Raji (cell line): ENCODE data around the gene PRKCD.
A peak's percentile ranks its signal among the peaks of the same experiment; 100 is the strongest.

Source experiments
- POLR2A ChIP-seq: IDR thresholded peaks from 2 replicates; pipeline ENCODE4 v1.6.1; 2011; ENCODE audit warnings: low read depth, low read length, control low read depth; ENCODE audit not compliant: insufficient read depth

The PRKCD gene

DNA sequence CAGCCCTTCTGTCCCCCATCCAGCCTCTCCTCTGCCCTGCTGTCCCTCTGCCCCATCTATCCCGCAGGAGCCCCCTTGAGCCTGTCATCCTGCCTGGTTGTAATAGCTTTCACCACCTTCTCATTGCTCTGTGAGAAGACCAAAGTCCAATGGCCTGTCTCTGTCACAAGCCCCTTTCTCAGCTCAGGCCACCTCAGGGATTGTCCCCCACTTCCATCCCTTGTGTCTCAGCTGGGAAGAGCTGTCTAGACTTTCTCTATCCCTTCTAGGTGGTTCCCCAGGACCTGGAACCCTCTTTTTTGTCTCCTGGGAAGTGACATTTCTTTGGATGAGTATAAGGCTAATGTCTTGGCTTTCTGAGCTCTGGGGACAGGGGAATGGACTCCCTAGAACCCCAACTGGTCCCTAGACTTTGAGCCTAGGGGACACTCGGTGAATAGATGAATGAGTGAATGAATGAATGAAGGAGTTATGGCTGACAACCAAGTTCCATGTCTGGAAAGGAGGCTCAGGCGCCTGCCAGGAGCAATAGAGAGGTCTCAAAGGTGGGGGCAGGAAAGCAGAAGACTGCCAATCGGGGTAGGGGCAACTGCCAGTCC, 849 bp upstream of the PRKCD start:
- TF ChIP-seq POLR2A, result no peak

DNA sequence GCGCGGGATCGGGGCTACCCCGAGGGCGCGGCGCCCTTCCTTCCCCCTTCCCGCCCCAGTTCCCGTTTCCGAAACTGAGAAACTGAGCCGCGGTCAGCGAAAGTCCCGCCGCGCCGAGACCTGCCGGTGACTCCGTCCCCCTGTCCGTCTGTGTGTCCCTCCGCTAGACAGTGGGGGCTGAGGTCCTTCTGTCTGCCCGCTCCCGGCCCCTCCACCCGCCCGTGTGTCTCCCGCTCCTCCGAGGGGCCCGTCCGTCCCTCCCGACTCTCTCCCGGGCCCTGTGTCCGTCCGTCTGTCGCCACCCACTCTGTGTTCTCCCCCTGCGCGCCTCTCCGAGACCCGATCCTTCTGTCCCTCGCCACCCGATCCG, 426 bp downstream of the PRKCD start:
- TF ChIP-seq POLR2A, result peak; percentile 9; the same call in 1 of the 2 replicates

- TF ChIP-seq POLR2A, result peak; percentile 41
These were observed 1.0 kb downstream of the PRKCD start for GRCh38 chr3:53161820-53162671.

- TF ChIP-seq POLR2A, result 0 out of 2 replicates have a peak, but pooled peaks have one; percentile 24
These were observed 1.8 kb downstream of the PRKCD start for GRCh38 chr3:53162672-53163443.

DNA sequence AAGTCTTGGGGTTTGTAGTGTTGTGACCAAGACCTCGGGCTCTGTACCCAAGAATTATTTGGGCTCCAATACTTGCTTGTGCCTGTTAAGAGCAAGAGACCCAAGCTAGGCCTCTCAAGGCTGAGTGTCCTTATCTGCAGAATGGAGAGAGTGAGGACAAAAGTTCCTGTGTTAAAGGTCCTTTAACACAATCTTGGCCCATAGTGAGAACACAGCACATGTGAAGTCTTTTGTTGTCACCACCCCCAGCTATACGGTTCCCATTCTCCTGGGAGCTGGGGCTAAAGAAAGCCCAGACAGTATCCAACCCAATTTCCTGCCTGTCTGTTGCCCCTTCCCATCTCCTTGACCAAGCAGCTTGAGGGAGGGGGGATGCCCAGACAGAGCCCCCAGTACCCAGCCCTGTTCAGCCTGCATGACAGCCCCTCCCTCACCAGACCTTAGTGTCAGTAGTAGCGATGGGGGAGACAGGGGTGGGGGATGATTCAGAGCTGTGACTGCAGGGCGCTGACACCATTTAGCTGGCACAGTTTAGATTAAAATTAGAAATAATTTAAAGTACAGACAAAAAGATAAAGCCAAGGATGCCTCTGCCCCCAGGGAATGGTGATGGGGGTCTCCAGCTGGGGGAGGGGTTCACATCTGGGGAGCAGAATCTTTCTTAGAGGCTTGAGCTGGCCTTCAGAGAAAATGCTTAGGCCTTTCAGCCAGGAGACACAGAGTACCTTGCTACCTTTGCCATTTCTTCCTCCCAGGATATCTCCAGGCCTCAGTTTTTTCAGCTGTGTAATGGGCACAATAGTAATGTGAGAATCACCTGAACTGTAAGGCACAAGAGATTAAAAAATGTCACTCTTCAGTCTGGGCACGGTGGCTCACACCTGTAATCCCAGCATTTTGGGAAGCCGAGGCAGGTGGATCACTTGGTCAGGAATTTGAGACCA, 2.7 kb downstream of the PRKCD start:
- no peak for TF ChIP-seq POLR2A

- no peak for TF ChIP-seq POLR2A
These were observed 3.9 kb downstream of the PRKCD start for GRCh38 chr3:53164911-53165310.

DNA sequence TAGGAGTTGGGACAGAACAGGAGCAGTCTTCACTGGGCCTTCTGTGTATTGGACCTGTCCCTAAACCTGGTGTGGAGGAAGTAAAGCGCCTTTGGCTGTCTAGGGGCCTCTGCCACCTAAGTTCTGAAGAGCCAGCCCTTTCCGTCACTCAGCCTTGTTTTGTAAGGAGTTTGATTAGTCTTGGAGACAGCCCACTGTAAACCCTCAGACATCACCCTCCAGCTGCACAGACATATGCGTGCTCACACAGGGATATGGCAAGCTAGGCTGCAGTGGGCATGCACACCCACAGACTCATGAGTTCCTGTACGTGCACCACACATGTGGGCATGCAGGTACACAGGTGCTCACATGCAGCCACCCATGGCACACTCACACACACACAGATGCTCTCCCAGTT, 5.2 kb downstream of the PRKCD start:
- TF ChIP-seq POLR2A, result no peak

DNA sequence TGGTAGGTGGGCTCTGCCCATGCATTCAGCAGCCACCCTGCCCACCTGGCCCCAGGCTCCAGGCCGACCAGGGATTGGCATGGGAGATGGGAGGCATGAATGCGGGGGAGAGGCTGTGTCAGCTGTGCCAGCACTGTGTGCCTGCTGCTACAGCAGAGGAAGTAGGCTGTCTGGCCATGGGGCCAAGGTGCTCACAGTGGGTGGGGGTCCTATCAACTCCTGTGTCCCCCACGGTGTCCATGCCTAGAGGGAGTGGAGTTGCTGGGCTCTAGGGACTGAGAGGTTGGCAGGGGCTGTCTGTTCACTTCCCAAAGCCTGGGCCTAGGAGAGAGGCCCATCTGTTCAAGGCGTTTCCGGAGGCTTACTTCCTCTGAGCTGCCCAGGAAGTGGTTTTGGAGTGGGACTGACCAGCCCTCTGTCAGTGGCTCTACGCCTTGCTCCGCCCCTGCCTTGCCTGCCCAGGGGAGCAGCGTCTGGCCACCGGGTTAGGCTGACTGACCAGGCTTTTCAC, 5.8 kb downstream of the PRKCD start:
- no peak for TF ChIP-seq POLR2A

GRCh38 chr3:53167418-53168174, 6.6 kb downstream of the PRKCD start:
- no peak for TF ChIP-seq POLR2A

GRCh38 chr3:53168175-53168923, 7.3 kb downstream of the PRKCD start:
- no peak for TF ChIP-seq POLR2A

- no peak for TF ChIP-seq POLR2A
These were observed 8.2 kb downstream of the PRKCD start for GRCh38 chr3:53169045-53169831.

DNA sequence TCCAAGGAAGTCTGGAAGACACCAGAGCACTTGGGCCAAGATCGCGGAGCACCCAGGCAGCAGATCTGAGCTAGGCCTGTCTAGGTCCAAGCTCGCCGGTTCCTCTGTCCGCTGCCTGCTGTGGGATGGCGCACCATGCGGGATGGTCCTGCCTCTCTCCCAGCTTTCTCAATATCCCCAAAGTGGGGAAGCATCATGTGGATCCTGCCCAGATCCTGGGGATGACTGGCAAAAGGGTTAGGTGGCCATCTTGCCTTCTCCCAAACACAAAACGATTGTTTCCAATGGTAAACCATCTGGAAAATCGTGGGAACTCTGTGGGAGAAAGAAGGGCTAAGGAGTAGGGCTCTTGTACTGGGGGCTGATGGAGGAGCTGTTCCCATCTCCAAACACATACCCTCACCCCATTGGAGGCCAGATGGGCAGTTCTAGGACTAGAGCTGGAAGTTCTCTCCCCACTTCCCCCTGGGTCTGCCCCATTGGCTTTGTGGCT, 8.9 kb downstream of the PRKCD start:
- no peak for TF ChIP-seq POLR2A
